Activated CD8-positive, alpha-beta memory T cell treated with anti-CD3 and anti-CD28 coated beads, Interleukin-2, amount 50 U/mL, for 24 hours (primary cell): ENCODE results near the gene SPRY1.

Experiments
- DNase-seq: peaks from one replicate; pipeline ENCODE4 v3.0.0-alpha.2; 2020; ENCODE audit errors: extremely low read depth

Gene SPRY1

GRCh38 chr4:123379392-123379791, 17.2 kb upstream of the SPRY1 start:
- no peak for DNase-seq

GRCh38 chr4:123380728-123381716, 15.6 kb upstream of the SPRY1 start:
- no peak for DNase-seq

DNA sequence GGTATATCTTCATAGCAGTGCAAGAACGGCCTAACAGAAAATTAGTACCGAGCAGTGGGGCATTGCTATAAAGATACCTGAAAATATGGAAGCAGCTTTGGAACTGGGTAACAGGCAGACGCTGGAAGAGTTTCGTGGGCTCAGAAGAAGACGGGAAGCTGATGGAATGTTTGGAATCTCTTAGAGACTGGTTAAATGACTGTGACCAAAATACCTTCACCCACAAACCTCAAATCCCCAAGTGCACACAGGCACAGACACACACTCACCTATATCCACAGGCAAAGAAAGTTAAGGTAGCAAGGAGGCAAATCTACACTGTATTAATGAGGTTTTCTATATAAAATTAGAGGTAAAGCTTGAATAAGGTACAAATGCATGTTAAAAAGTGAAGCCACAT, 14.6 kb upstream of the SPRY1 start:
- no peak for DNase-seq

- DNase-seq, result no peak
Measured at GRCh38 chr4:123383566-123383965, 13.0 kb upstream of the SPRY1 start.

DNA sequence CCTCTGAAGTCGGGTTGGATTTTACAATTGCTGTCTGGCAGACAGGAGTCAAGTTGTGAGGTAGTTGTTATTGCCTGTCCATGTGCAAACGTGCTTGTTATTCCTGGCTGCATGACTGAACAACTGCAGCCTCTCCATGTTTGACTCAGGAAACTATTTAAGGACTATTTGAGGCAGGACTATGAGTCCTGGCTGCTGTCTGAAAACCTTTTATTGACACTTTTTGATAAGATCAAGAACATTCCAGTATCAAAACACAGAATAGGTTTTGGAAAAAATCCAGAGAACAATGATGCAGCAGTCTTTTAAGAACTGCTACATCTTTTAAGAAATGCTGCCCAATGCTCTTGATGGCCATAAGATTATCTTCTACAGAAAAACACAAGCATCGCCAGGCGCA, 10.0 kb upstream of the SPRY1 start:
- no peak for DNase-seq

GRCh38 chr4:123390846-123391456, 5.6 kb upstream of the SPRY1 start:
- DNase-seq, result no peak

- DNase-seq, result no peak
Measured at GRCh38 chr4:123393721-123394120, 2.9 kb upstream of the SPRY1 start.

DNA sequence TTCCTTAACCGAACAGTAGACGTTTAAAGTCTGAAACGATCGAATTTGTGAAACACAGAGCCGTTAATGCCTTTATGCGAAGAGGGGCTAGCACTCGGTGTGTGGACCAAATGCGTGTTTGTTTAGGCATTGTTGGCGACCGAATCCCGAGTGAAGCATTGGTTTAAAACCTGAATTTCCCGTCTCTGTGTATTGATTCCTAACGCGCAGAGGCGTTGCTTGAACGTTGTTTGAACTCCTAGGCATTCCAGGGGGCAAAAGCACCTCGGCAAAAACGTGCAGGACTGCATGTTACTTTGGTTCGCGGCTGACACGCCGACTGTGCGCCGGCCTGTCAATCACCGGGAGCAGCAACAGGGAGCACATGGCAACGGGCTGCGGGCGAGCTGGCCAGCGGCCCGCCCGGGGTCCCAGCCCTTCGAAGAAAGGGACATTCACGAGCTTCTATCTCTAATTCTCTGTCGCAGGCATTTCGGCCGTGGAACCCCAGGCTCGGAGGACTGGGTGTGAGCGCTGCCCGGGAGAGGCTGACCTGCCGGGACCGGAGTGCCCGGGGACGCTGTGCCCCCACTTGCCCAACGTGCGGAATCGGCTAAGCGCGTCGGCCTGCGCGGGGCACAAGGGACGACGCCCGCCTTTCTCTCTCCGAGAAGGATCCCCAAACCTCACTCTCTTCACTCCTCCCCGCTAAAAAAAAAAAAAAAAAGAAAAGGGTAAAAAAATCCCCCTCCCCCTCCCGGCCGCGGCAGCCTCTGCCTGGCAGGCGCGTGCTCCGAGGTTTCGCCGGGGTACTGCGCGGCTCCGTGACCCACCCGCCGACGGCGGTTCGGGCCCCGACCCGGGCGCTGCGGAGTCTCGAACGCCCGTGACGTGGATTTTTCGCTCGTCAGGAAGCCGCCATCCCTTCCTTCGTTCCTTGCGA, 810 bp downstream of the SPRY1 start:
- peak; percentile 2 for DNase-seq

- peak; percentile 10 for DNase-seq
Measured at GRCh38 chr4:123398066-123398852, 1.7 kb downstream of the SPRY1 start.

DNA sequence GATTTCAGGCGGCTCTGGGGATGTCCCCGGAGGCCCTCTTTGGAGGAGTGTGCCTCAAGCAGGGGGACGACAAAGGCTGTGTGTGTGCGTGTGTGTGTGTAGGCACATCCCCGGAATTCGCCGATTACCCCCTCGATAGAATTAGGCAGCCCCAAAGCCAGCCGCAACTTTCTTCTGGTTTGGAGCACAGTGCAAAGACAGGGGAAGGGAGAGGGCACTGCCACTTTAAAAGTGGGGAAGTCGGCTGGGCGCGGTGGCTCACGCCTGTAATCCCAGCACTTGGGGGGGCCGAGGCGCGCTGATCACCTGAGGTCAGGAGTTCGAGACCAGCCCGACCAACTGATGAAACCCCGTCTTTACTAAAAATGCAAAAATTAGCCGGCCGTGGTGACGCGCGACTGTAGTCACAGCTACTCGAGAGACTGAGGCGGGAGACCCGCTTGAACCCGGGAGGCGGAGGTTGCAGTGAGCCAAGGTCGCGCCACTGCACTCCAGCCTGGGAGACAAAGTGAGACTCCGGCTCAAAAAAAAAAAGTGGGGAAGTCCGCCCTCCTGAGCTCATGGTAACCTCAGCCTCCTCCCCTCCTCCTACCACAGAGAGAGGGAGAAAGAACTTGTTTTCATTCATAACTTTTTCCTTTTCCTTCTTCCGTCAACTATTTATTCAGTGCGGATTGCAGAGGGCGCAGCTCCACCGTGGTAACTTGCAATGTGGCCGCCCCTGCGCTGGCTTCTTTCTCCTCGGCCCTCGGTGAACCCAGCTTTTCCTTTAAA, 2.4 kb downstream of the SPRY1 start:
- peak; percentile 7 for DNase-seq

GRCh38 chr4:123399627-123400358, 3.2 kb downstream of the SPRY1 start:
- DNase-seq, result no peak

- DNase-seq, result no peak
Measured at GRCh38 chr4:123401271-123402120, 4.9 kb downstream of the SPRY1 start.

DNA sequence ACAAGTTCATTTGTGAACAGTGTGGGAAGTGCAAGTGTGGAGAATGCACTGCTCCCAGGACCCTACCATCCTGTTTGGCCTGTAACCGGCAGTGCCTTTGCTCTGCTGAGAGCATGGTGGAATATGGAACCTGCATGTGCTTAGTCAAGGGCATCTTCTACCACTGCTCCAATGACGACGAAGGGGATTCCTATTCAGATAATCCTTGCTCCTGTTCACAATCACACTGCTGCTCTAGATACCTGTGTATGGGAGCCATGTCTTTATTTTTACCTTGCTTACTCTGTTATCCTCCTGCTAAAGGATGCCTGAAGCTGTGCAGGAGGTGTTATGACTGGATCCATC, 5.5 kb downstream of the SPRY1 start:
- DNase-seq, result no peak

DNA sequence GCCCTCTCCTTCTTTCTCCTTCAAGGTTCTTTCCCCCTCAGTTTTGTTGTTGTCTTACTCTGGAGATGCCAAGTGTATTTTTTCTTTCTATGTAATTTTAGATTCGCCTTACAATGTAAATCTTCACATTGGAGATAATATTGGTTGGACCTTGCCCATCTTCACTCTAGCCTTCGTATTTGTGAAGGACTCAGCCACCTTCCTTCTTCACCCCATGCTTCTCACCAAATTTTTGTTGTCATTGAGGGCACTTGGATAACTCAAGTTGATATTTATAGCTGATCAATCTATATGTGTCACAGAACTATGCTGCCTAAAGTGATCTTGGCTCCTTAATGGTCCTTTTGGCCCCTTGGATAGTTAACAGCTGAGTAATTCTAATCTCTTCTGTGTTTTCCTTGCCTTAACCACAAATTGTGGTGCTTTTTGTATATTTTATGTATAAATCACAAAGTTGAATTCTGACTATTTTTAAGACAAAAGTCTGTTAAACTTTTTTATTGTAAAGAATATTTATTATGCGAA, 6.5 kb downstream of the SPRY1 start:
- no peak for DNase-seq

- no peak for DNase-seq
Measured at GRCh38 chr4:123404533-123404932, 7.9 kb downstream of the SPRY1 start.

GRCh38 chr4:123405267-123405865, 8.8 kb downstream of the SPRY1 start:
- DNase-seq, result no peak

- DNase-seq, result no peak
Measured at GRCh38 chr4:123406872-123407271, 10.3 kb downstream of the SPRY1 start.

GRCh38 chr4:123408471-123409084, 12.0 kb downstream of the SPRY1 start:
- no peak for DNase-seq
